PFSK-1 (cell line): ENCODE measurements around the gene PTRHD1.

Experiments
- POLR2AphosphoS5 ChIP-seq: IDR thresholded peaks from 2 replicates; pipeline ENCODE4 v1.6.1; 2012; ENCODE audit warnings: low read depth, mild to moderate bottlenecking, control low read depth, low read length, moderate library complexity
- SIN3A ChIP-seq: IDR thresholded peaks from 2 replicates; pipeline ENCODE4 v1.6.1; 2012; ENCODE audit warnings: mild to moderate bottlenecking, low read length, moderate library complexity, borderline replicate concordance; ENCODE audit not compliant: insufficient read depth
- TAF1 ChIP-seq: IDR thresholded peaks from 2 replicates; pipeline ENCODE4 v1.6.1; 2012; ENCODE audit warnings: low read length, control low read depth, borderline replicate concordance; ENCODE audit not compliant: insufficient read depth
- TF ChIP-seq, protein P1 (sequence below), 2 experiments: IDR thresholded peaks; 2 replicates each; pipeline versions ENCODE4 v1.6.1 to v1.8.0; 2011 to 2012; ENCODE audit warnings: low read depth in 2 of 2, low read length in 2 of 2, control low read depth in 1 of 2, inconsistent platforms in 1 of 2, mild to moderate bottlenecking in 1 of 2, moderate library complexity in 1 of 2; ENCODE audit not compliant: insufficient read depth in 1 of 2

DNA sequence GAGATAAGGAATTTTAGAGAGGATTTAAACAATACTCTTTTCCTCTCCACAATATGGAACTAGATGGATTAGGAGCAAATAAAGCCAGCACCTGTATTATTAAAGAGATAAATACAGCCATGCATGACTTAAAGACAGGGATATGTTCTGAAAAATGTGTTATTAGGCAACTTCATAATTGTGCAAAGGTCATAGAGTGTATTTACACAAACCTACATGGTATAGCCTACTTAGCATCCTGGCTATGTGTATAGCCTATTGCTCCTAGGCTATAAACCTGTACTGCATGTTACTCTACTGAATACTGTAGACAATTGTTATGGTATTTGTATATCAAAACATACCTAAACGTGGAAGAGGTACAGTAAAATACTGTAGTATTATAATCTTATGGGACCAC is 53.0 kb downstream of the PTRHD1 start:
- TF ChIP-seq SIN3A = no peak
- no peak for TF ChIP-seq POLR2AphosphoS5
- TF ChIP-seq, protein P1, sequence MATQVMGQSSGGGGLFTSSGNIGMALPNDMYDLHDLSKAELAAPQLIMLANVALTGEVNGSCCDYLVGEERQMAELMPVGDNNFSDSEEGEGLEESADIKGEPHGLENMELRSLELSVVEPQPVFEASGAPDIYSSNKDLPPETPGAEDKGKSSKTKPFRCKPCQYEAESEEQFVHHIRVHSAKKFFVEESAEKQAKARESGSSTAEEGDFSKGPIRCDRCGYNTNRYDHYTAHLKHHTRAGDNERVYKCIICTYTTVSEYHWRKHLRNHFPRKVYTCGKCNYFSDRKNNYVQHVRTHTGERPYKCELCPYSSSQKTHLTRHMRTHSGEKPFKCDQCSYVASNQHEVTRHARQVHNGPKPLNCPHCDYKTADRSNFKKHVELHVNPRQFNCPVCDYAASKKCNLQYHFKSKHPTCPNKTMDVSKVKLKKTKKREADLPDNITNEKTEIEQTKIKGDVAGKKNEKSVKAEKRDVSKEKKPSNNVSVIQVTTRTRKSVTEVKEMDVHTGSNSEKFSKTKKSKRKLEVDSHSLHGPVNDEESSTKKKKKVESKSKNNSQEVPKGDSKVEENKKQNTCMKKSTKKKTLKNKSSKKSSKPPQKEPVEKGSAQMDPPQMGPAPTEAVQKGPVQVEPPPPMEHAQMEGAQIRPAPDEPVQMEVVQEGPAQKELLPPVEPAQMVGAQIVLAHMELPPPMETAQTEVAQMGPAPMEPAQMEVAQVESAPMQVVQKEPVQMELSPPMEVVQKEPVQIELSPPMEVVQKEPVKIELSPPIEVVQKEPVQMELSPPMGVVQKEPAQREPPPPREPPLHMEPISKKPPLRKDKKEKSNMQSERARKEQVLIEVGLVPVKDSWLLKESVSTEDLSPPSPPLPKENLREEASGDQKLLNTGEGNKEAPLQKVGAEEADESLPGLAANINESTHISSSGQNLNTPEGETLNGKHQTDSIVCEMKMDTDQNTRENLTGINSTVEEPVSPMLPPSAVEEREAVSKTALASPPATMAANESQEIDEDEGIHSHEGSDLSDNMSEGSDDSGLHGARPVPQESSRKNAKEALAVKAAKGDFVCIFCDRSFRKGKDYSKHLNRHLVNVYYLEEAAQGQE (IDR thresholded peaks at IDR 0.05; ENCODE audit: insufficient read depth in 1 of 2, low read depth in 2 of 2, low read length in 2 of 2) = no peak
- TF ChIP-seq TAF1 = no peak
